Panc1 (cell line): Measurements from ENCODE around the gene PLCD1.

Source experiments
- SIN3A ChIP-seq: IDR thresholded peaks from 2 replicates; pipeline ENCODE4 v1.6.1; 2012; ENCODE audit warnings: low read depth, mild to moderate bottlenecking, low read length, moderate library complexity, borderline replicate concordance; ENCODE audit not compliant: insufficient read depth
- TF ChIP-seq, protein P1 (sequence below): fragments of 450-650 bp; IDR thresholded peaks from 2 replicates; pipeline ENCODE4 v1.5.1; 2017; ENCODE audit warnings: mild to moderate bottlenecking
- TF ChIP-seq, protein P2 (sequence below), 2 experiments: IDR thresholded peaks; 2 replicates each; pipeline ENCODE4 v1.6.1; 2011 to 2012; ENCODE audit warnings: low read depth in 2 of 2, control low read depth in 1 of 2, low read length in 1 of 2, mild to moderate bottlenecking in 1 of 2, moderate library complexity in 1 of 2; ENCODE audit not compliant: insufficient read depth in 1 of 2

DNA sequence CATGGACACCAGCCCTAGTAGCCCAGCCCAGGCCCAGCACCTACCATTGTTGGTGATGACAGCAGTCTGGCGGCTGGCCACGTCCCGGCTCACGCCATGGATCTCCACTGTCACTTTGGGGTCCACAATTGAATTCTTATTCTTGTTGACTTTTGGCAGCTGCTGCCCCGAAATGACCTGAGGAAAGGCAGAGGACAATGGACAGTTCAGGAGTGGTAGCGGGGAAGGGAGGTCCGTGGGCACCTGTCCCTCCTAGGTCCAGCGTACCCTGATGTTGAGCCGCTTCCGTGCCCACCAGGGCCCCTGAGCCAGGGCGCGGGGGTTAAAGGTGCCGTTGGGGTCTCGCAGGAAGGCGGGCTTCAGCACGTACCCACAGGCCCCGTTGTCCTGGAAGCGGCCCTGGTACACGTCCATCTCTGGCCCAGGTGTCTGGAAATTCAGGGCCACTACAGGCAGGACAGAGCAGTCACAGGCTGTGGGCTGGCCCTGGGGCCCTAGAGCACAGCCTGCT lies 21.2 kb downstream of the PLCD1 start:
- TF ChIP-seq, protein P1, sequence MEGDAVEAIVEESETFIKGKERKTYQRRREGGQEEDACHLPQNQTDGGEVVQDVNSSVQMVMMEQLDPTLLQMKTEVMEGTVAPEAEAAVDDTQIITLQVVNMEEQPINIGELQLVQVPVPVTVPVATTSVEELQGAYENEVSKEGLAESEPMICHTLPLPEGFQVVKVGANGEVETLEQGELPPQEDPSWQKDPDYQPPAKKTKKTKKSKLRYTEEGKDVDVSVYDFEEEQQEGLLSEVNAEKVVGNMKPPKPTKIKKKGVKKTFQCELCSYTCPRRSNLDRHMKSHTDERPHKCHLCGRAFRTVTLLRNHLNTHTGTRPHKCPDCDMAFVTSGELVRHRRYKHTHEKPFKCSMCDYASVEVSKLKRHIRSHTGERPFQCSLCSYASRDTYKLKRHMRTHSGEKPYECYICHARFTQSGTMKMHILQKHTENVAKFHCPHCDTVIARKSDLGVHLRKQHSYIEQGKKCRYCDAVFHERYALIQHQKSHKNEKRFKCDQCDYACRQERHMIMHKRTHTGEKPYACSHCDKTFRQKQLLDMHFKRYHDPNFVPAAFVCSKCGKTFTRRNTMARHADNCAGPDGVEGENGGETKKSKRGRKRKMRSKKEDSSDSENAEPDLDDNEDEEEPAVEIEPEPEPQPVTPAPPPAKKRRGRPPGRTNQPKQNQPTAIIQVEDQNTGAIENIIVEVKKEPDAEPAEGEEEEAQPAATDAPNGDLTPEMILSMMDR: no peak
- no peak for TF ChIP-seq SIN3A
- TF ChIP-seq, protein P2, sequence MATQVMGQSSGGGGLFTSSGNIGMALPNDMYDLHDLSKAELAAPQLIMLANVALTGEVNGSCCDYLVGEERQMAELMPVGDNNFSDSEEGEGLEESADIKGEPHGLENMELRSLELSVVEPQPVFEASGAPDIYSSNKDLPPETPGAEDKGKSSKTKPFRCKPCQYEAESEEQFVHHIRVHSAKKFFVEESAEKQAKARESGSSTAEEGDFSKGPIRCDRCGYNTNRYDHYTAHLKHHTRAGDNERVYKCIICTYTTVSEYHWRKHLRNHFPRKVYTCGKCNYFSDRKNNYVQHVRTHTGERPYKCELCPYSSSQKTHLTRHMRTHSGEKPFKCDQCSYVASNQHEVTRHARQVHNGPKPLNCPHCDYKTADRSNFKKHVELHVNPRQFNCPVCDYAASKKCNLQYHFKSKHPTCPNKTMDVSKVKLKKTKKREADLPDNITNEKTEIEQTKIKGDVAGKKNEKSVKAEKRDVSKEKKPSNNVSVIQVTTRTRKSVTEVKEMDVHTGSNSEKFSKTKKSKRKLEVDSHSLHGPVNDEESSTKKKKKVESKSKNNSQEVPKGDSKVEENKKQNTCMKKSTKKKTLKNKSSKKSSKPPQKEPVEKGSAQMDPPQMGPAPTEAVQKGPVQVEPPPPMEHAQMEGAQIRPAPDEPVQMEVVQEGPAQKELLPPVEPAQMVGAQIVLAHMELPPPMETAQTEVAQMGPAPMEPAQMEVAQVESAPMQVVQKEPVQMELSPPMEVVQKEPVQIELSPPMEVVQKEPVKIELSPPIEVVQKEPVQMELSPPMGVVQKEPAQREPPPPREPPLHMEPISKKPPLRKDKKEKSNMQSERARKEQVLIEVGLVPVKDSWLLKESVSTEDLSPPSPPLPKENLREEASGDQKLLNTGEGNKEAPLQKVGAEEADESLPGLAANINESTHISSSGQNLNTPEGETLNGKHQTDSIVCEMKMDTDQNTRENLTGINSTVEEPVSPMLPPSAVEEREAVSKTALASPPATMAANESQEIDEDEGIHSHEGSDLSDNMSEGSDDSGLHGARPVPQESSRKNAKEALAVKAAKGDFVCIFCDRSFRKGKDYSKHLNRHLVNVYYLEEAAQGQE (IDR thresholded peaks at IDR 0.05; ENCODE audit: insufficient read depth in 1 of 2, low read depth in 2 of 2, low read length in 1 of 2): no peak
